ENCODE data around the gene CAPN6. TPM values are rescaled to one million over a fixed set of nuclear protein-coding genes. Genes with fewer than 3 reads are reported as not detected.

Gene CAPN6
- total RNA-seq = 0.23 TPM

GRCh38 chrX:111270339-111270738 is at the start of gene CAPN6:
Gene CAPN6 (minus strand): TSS chrX:111270483. CDS start chrX:111263936, 6,547 bp downstream.

Other genes starting within 250 kb of the CAPN6 start
- 204 TPM for gene PAK3, start 174.3 kb downstream of the CAPN6 start, total RNA-seq
- 268 TPM for gene DCX, start 141.7 kb upstream of the CAPN6 start, total RNA-seq
- 0.23 TPM for gene SERTM2, start 241.2 kb upstream of the CAPN6 start, total RNA-seq

All from diencephalon (tissue), 1 donor.